Measurements from ENCODE around the gene CHPF.

DNA sequence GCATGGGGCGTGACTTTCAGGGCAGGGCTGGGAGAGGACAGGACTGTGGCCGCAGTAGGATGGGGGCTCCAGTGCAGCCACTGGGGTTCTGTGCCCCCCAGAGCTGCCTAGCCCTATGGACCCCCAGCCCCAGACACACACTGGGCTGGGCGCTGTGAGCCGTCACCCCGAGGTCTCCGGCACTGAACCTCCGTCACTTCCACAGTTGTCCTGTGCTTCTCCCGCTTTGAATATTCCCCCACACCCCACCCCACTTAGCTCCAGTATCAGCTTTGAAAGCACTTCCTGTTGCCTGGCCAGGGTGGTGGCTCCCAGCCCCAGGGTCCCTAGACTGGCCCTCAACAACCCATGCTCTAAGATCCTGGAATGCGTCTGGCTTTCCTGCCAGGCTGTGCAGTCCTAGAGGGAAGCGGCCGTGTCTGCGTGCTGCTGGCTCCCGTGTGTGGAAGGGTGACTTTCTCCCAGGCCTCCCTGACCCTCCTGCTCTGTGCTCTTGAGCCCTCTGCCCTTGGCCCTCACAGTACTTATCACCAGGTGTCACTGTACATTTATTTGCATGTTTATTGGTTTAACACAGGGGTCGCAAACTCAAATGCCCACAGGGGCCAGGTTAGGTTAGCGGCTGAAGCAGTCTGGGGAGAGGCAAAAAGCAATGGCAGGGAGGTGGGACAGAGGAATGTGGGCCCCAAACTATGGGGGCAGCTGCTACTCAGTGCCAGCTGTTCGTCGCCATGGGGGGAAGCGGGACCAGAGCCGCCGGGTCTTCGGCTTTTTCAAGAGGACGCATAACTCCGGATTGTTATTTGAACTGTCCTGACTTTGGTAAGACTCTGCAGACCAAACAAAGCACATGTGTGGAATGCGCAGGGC is 17.8 kb upstream of the CHPF start:
- TF ChIP-seq GATA2 (IDR thresholded peaks at IDR 0.05; ENCODE audit: low read depth, low read length) (no peak), GATA3 (IDR thresholded peaks at IDR 0.05; ENCODE audit: low read depth, low read length) (no peak)

Measured in SH-SY5Y (cell line).